Measurements from ENCODE around the gene NUP133.
"Not testable (repeated sequence)": the region's sequence is repeated elsewhere in the genome, so short reads cannot be mapped to it uniquely, and the experiment has no call there.

The NUP133 gene

DNA sequence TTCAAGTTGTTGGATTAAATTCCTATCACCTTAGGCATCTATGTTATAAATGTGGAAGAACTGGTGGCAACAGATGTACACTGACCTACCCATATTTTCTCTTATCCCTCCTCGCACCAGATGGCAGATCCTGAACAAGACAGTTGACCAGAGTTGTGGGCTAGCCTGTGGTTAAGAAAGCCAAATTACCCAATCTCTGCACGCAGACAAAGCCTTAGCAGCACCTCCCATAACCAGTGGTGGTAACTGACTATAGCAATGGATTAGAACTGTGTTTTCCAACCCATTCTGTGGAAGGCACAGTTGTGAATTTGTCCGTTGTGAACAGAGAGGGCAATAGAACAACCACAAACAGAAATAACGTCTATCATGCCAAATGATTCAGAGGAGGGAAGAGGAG, 29.8 kb upstream of the NUP133 start:
- Histone ChIP-seq H3K4me3 (ENCODE audit: low read length) (no peak overlapping the region), H3K27me3 (replicated peaks; ENCODE audit: control insufficient read depth, insufficient read depth, low read length) (no peaks in the 10 kb centered on the region), H3K9me3 (ENCODE audit: control insufficient read depth, low read length) (no peaks in the 10 kb centered on the region), H3K36me3 (ENCODE audit: control insufficient read depth, insufficient read depth, low read length, severe bottlenecking) (peaks cover 83% of the 10 kb centered on the region), H3K4me1 (ENCODE audit: control insufficient read depth, insufficient read depth, low read length) (no peaks in the 10 kb centered on the region), H3K9ac (ENCODE audit: low read length) (no peak overlapping the region)
- DNase-seq (ENCODE audit: low read depth) = no peak

- Histone ChIP-seq H3K4me1 (ENCODE audit: control insufficient read depth, insufficient read depth, low read length) (no peaks in the 10 kb centered on the region), H3K9ac (ENCODE audit: low read length) (no peak overlapping the region), H3K27me3 (replicated peaks; ENCODE audit: control insufficient read depth, insufficient read depth, low read length) (no peaks in the 10 kb centered on the region), H3K4me3 (ENCODE audit: low read length) (no peak overlapping the region), H3K9me3 (ENCODE audit: control insufficient read depth, low read length) (no peaks in the 10 kb centered on the region), H3K36me3 (ENCODE audit: control insufficient read depth, insufficient read depth, low read length, severe bottlenecking) (peaks cover 78% of the 10 kb centered on the region)
- DNase-seq (ENCODE audit: low read depth) = no peak
These were observed 28.8 kb upstream of the NUP133 start for GRCh38 chr1:229536982-229537381.

GRCh38 chr1:229535230-229535629, 27.1 kb upstream of the NUP133 start:
- Histone ChIP-seq H3K9me3 (ENCODE audit: control insufficient read depth, low read length) (no peaks in the 10 kb centered on the region), H3K4me3 (ENCODE audit: low read length) (no peak overlapping the region), H3K36me3 (ENCODE audit: control insufficient read depth, insufficient read depth, low read length, severe bottlenecking) (peaks cover 74% of the 10 kb centered on the region), H3K4me1 (ENCODE audit: control insufficient read depth, insufficient read depth, low read length) (no peaks in the 10 kb centered on the region), H3K27me3 (replicated peaks; ENCODE audit: control insufficient read depth, insufficient read depth, low read length) (no peaks in the 10 kb centered on the region), H3K9ac (ENCODE audit: low read length) (no peak overlapping the region)
- peak; percentile 17 for DNase-seq (ENCODE audit: low read depth)

GRCh38 chr1:229531326-229531725, 23.2 kb upstream of the NUP133 start:
- Histone ChIP-seq H3K9me3 (ENCODE audit: control insufficient read depth, low read length) (no peaks in the 10 kb centered on the region), H3K27me3 (replicated peaks; ENCODE audit: control insufficient read depth, insufficient read depth, low read length) (no peaks in the 10 kb centered on the region), H3K36me3 (ENCODE audit: control insufficient read depth, insufficient read depth, low read length, severe bottlenecking) (peaks cover 70% of the 10 kb centered on the region), H3K4me3 (ENCODE audit: low read length) (no peak overlapping the region), H3K9ac (ENCODE audit: low read length) (no peak overlapping the region), H3K4me1 (ENCODE audit: control insufficient read depth, insufficient read depth, low read length) (no peaks in the 10 kb centered on the region)
- DNase-seq (ENCODE audit: low read depth) = no peak

GRCh38 chr1:229529639-229530038, 21.5 kb upstream of the NUP133 start:
- Histone ChIP-seq H3K4me3 (ENCODE audit: low read length) (no peak overlapping the region), H3K27me3 (replicated peaks; ENCODE audit: control insufficient read depth, insufficient read depth, low read length) (no peaks in the 10 kb centered on the region), H3K9me3 (ENCODE audit: control insufficient read depth, low read length) (no peaks in the 10 kb centered on the region), H3K36me3 (ENCODE audit: control insufficient read depth, insufficient read depth, low read length, severe bottlenecking) (peaks cover 71% of the 10 kb centered on the region), H3K4me1 (ENCODE audit: control insufficient read depth, insufficient read depth, low read length) (no peaks in the 10 kb centered on the region), H3K9ac (ENCODE audit: low read length) (no peak overlapping the region)
- no peak for DNase-seq (ENCODE audit: low read depth)

DNA sequence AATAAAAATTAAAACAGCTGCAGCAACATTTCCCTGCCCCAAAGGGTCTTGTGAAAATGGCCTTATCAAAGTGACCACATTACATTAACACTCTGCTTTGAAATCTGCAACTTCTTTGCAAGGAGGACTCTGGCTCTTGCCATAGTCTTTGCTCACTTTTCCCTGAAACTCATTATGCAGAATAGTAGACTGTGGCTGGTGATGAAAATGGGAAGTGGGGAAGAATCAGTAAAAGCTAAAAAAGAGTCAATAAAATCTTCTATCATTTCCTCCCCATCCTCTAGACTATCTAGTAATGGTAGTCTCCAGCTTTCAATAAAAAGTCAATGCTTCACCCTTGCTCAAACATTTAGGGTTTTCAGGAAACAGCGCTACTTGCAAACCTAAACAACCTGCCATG, 18.6 kb upstream of the NUP133 start:
- Histone ChIP-seq H3K4me1 (ENCODE audit: control insufficient read depth, insufficient read depth, low read length) (no peaks in the 10 kb centered on the region), H3K4me3 (ENCODE audit: low read length) (no peak overlapping the region), H3K9ac (ENCODE audit: low read length) (no peak overlapping the region), H3K36me3 (ENCODE audit: control insufficient read depth, insufficient read depth, low read length, severe bottlenecking) (peaks cover 81% of the 10 kb centered on the region), H3K27me3 (replicated peaks; ENCODE audit: control insufficient read depth, insufficient read depth, low read length) (no peaks in the 10 kb centered on the region), H3K9me3 (ENCODE audit: control insufficient read depth, low read length) (no peaks in the 10 kb centered on the region)
- DNase-seq (ENCODE audit: low read depth) = no peak

- H3K4me3 ChIP-seq (ENCODE audit: low read length) = no peak overlapping the region
- no peak overlapping the region for H3K9ac ChIP-seq (ENCODE audit: low read length)
- DNase-seq (ENCODE audit: low read depth) = no peak
- no peaks in the 10 kb centered on the region for H3K9me3 ChIP-seq (ENCODE audit: control insufficient read depth, low read length)
- no peaks in the 10 kb centered on the region for H3K4me1 ChIP-seq (ENCODE audit: control insufficient read depth, insufficient read depth, low read length)
- peaks cover 72% of the 10 kb centered on the region for H3K36me3 ChIP-seq (ENCODE audit: control insufficient read depth, insufficient read depth, low read length, severe bottlenecking)
- H3K27me3 ChIP-seq (replicated peaks; ENCODE audit: control insufficient read depth, insufficient read depth, low read length) = no peaks in the 10 kb centered on the region
These were observed 14.9 kb upstream of the NUP133 start for GRCh38 chr1:229523052-229523451.

DNA sequence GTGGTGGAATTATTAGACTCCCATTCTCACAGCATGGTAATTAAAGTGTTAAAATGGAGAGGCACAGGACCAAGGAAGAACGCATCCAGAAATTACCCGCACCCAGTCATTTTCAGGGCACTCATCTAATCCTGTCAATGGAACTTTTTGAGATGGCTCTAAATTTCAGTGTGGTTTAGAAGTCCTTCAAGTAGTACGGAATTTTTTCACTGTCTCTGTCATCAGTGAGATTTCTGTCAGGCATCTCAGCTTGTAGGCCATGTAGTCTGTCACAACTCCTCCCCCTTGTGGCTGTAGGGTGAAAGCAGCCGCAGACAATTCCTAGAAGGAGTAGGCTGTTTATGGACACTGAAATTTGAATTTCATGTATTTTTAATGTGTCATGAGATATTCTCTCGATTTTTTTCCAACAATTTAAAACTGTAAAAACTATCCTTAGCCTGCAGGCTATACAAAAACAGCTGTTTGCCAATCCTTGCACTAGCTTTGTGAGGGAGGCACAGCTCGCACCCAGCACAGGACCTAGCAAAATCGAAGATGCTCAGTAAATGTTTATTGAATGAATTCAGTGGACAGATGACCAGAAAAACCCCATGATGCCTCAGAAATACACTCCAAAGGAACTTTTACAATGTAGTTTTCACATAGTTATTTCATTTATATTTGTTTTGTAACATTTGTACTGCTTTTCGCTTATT, 6.6 kb upstream of the NUP133 start:
- Histone ChIP-seq H3K9me3 (ENCODE audit: control insufficient read depth, low read length) (no peaks in the 10 kb centered on the region), H3K36me3 (ENCODE audit: control insufficient read depth, insufficient read depth, low read length, severe bottlenecking) (peaks cover 30% of the 10 kb centered on the region), H3K4me3 (ENCODE audit: low read length) (no peak overlapping the region), H3K9ac (ENCODE audit: low read length) (peak overlapping the region; percentile 16), H3K4me1 (ENCODE audit: control insufficient read depth, insufficient read depth, low read length) (peaks cover 4% of the 10 kb centered on the region), H3K27me3 (replicated peaks; ENCODE audit: control insufficient read depth, insufficient read depth, low read length) (no peaks in the 10 kb centered on the region)
- DNase-seq (ENCODE audit: low read depth) = peak; percentile 90

- not testable (repeated sequence) for H3K36me3 ChIP-seq (ENCODE audit: control insufficient read depth, insufficient read depth, low read length, severe bottlenecking); H3K4me3 ChIP-seq (ENCODE audit: low read length); H3K9me3 ChIP-seq (ENCODE audit: control insufficient read depth, low read length); H3K27me3 ChIP-seq (replicated peaks; ENCODE audit: control insufficient read depth, insufficient read depth, low read length); DNase-seq (ENCODE audit: low read depth); H3K9ac ChIP-seq (ENCODE audit: low read length)
- H3K4me1 ChIP-seq (ENCODE audit: control insufficient read depth, insufficient read depth, low read length) = peaks cover 20% of the 10 kb centered on the region
These were observed 3.5 kb upstream of the NUP133 start for GRCh38 chr1:229511625-229512024.

GRCh38 chr1:229511201-229511600, 3.1 kb upstream of the NUP133 start:
- not testable (repeated sequence) for H3K9ac ChIP-seq (ENCODE audit: low read length); DNase-seq (ENCODE audit: low read depth); H3K27me3 ChIP-seq (replicated peaks; ENCODE audit: control insufficient read depth, insufficient read depth, low read length); H3K9me3 ChIP-seq (ENCODE audit: control insufficient read depth, low read length); H3K4me3 ChIP-seq (ENCODE audit: low read length); H3K36me3 ChIP-seq (ENCODE audit: control insufficient read depth, insufficient read depth, low read length, severe bottlenecking)
- peaks cover 24% of the 10 kb centered on the region for H3K4me1 ChIP-seq (ENCODE audit: control insufficient read depth, insufficient read depth, low read length)

DNA sequence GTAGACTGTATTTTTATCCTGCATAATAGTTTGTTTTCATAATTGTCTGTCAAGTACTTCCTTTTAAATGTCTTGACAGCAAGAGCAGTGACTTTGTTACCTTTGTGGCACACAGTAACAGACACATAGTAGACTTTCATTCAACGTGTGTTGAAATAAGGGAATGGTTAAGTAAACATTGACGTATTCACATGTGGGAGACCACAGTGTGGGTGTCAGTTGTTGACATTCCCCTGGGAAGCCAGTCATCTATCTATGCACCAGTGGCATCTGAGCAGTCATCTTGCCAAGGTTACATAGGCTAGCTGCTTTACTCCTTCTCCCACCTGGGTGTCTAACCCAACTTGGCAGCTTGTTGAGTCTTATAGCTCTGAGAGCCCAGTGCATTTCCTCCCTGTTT, 1.4 kb upstream of the NUP133 start:
- Histone ChIP-seq H3K4me1 (ENCODE audit: control insufficient read depth, insufficient read depth, low read length) (peaks cover 25% of the 10 kb centered on the region), H3K9ac (ENCODE audit: low read length) (no peak overlapping the region), H3K27me3 (replicated peaks; ENCODE audit: control insufficient read depth, insufficient read depth, low read length) (no peaks in the 10 kb centered on the region), H3K4me3 (ENCODE audit: low read length) (no peak overlapping the region), H3K9me3 (ENCODE audit: control insufficient read depth, low read length) (no peaks in the 10 kb centered on the region), H3K36me3 (ENCODE audit: control insufficient read depth, insufficient read depth, low read length, severe bottlenecking) (peaks cover 7% of the 10 kb centered on the region)
- no peak for DNase-seq (ENCODE audit: low read depth)

DNA sequence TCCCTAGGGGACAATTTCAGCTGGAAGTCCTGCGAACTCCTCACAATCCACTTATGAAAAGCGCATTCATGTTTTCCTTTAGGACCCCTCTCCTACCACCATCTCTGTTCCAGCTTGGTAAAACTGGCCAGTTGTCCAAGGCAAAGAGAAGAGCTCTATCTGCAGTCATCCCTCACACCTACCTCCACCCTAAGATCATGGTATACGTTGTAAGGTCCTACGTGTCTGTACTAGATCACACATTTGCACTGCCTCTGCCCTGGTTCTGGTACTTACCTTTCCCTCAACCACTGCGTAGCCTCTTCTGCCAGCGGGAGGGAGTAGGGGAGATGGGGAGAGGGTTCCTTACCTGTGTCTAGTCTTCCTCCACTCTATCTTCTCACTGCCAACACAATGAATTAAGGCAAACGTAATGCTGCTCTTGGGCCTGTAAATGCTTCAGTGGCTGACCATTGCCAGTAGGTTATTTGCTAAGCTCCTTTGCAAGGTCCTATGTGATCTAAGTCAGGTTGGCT, 739 bp upstream of the NUP133 start:
- DNase-seq (ENCODE audit: low read depth) = no peak
- H3K9me3 ChIP-seq (ENCODE audit: control insufficient read depth, low read length) = no peaks in the 10 kb centered on the region
- H3K36me3 ChIP-seq (ENCODE audit: control insufficient read depth, insufficient read depth, low read length, severe bottlenecking) = peaks cover 11% of the 10 kb centered on the region
- H3K9ac ChIP-seq (ENCODE audit: low read length) = peak overlapping the region; percentile 93
- H3K4me3 ChIP-seq (ENCODE audit: low read length) = peak overlapping the region; percentile 99
- no peaks in the 10 kb centered on the region for H3K27me3 ChIP-seq (replicated peaks; ENCODE audit: control insufficient read depth, insufficient read depth, low read length)
- peaks cover 20% of the 10 kb centered on the region for H3K4me1 ChIP-seq (ENCODE audit: control insufficient read depth, insufficient read depth, low read length)

Measured in adipocyte (in vitro differentiated cells).